Heart left ventricle (tissue), 16 donors: ENCODE data around the gene ERMAP. TPM values are rescaled to one million over a fixed set of nuclear protein-coding genes. Genes with fewer than 3 reads are reported as not detected.
"Not testable (repeated sequence)": the region's sequence is repeated elsewhere in the genome, so short reads cannot be mapped to it uniquely, and the experiment has no call there.

Experiments used
- ATAC-seq, 4 donors: fragments of 200-7000 bp; cut with Tn5 transposase; one replicate each; pipeline ENCODE4 v1.9.1; 2020 to 2022; ENCODE audit warnings: moderate library complexity in 4 of 4, mild to moderate bottlenecking in 3 of 4, moderate number of reproducible peaks in 1 of 4
- DNase-seq, 5 donors: peaks; one replicate each; pipeline ENCODE4 v3.0.0-alpha.2; 2020
- H3K27ac ChIP-seq, 12 donors: fragments of 200-600 bp; sonication (generic) in 4 of 12; one replicate each; pipeline versions ENCODE4 v1.5.0 to v1.8.0; 2016 to 2022; ENCODE audit warnings: mild to moderate bottlenecking in 2 of 12
- H3K27me3 ChIP-seq, 9 donors: fragments of 200-600 bp; sonication (generic) in 2 of 9; one replicate each; pipeline versions ENCODE4 v1.5.1 to v1.8.0; 2016 to 2022; ENCODE audit warnings: mild to moderate bottlenecking in 3 of 9
- H3K36me3 ChIP-seq, 9 donors: fragments of 200-600 bp; sonication (generic) in 2 of 9; one replicate each; pipeline versions ENCODE4 v1.5.0 to v1.8.0; 2018 to 2022; ENCODE audit warnings: mild to moderate bottlenecking in 2 of 9
- H3K4me1 ChIP-seq, 12 donors: fragments of 200-600 bp; sonication (generic) in 4 of 12; one replicate each; pipeline versions ENCODE4 v1.5.0 to v1.8.0; 2016 to 2022; ENCODE audit warnings: mild to moderate bottlenecking in 3 of 12
- H3K4me3 ChIP-seq, 12 donors: fragments of 200-600 bp; sonication (generic) in 4 of 12; one replicate each; pipeline versions ENCODE4 v1.5.0 to v1.8.0; 2017 to 2022; ENCODE audit warnings: mild to moderate bottlenecking in 9 of 12, moderate library complexity in 4 of 12
- H3K9me3 ChIP-seq, 12 donors: fragments of 200-600 bp; sonication (generic) in 4 of 12; one replicate each; pipeline versions ENCODE4 v1.5.0 to v1.8.0; 2016 to 2022; ENCODE audit warnings: mild to moderate bottlenecking in 1 of 12
- CTCF ChIP-seq, 12 donors: fragments of 200-600 bp; sonication (generic) in 4 of 12; IDR thresholded peaks; one replicate each; pipeline versions ENCODE4 v1.5.0 to v1.8.0; 2018 to 2022; ENCODE audit warnings: antibody characterized with exemption in 12 of 12, mild to moderate bottlenecking in 5 of 12
- POLR2A ChIP-seq, 2 donors: fragments of 450-650 bp; IDR thresholded peaks; one replicate each; pipeline ENCODE4 v1.6.1; 2017; ENCODE audit warnings: antibody characterized with exemption in 2 of 2, mild to moderate bottlenecking in 2 of 2, moderate library complexity in 2 of 2
- WGBS, 4 donors: extraction: QIAGEN DNeasy Blood & Tissue Kit in 2 of 4; methylation state at CpG; one replicate each; pipeline versions ENCODE4 v1.1.5 to v1.1.7; 2013 to 2018; 5-methylcytosine and 5-hydroxymethylcytosine counted together
- intact Hi-C, 10 donors: fragments of 100-400 bp; cut with DNase I; formaldehyde crosslinking; loops; one replicate each; pipeline versions ENCODE4 v1.11.1 to v1.14.2; 2022
- polyA plus RNA-seq, 2 donors: library from polyadenylated mRNA; stranded (reverse); fragments of 200-250 nt; gene quantifications; one replicate each; pipeline ENCODE4 v1.2.3, GENCODE V29; 2013
- total RNA-seq, 9 donors: library from RNA; depleted of rRNA in 2 of 9; stranded (reverse); fragments of >200 nt in 2 of 9; fragmentation: NEBNext Ultra II Directional in 3 of 9; extraction: Animal tissue kit (Norgen Biotek cat#: 25700) in 3 of 9; gene quantifications; one replicate each; pipeline versions ENCODE4 v1.1.0 to v1.2.4, GENCODE V29; 2016 to 2023
- donor health status: ischemic (EF 13 %, LVEDD 7.1; RV severe dilation, severe dysfunction).
- donor health status: healthy with polysubstance abuse.
- donor health status: DM: no; HTN: yes; CAD: no.
- donor health status: DM: no; HTN: no; CAD: no.
- donor health status: ischemic (EF 25% LVEDD 6.9; RV normal size, moderate dysfunction).
- donor health status: ischemic (EF 25% LVEDD 5.7; RV mildly dilated, moderate dysfunction).
- donor health status: healthy.
- donor health status: DM: yes; HTN: yes; CAD: no.
- donor health status: ischemic (EF 35%, LVEDD 5.7; RV mildly dilated, moderate dysfunction).
- donor health status: nonischemic (EF 11% LVEDD 7.7; RV severe dilation, severe dysfunction).
- donor health status: DM: yes; HTN: yes; CAD: no.
- donor health status: PGD.
- donor health status: ischemic (EF 29% LVEDD 5.4; RV normal size, mild dysfunction).
- donor health status: nonischemic (EF 23%, LVEDD 6.1; RV moderate dilation, normal function).

Gene ERMAP
- total and polyA plus RNA-seq, 11 donors: 2.2 to 8.2 (median 4.6) TPM

- 63 to 88% (median 76%) methylated on average over 4 of the region's 4 CpGs for WGBS, 4 donors
- no peaks in the 10 kb centered on the region for H3K4me1 ChIP-seq
- TF ChIP-seq CTCF (IDR thresholded peaks at IDR 0.05) (peak in 2 of 12 donors; percentile 9 to 13), POLR2A (IDR thresholded peaks at IDR 0.05) (no peak)
- peaks cover 0 to 10% (median 0%) of the 10 kb centered on the region in 9 donors for H3K27me3 ChIP-seq
- H3K9me3 ChIP-seq: peaks cover 0 to 8% (median 0%) of the 10 kb centered on the region in 12 donors
- DNase-seq: no peak
- intact Hi-C loops: no loop called here
- H3K27ac ChIP-seq: no peak overlapping the region
- no peak overlapping the region for H3K4me3 ChIP-seq
- no peak for ATAC-seq
- no peaks in the 10 kb centered on the region for H3K36me3 ChIP-seq
Measured at GRCh38 chr1:42860339-42861013, 43.6 kb downstream of the ERMAP start.

- H3K27me3 ChIP-seq: peaks cover 0 to 10% (median 0%) of the 10 kb centered on the region in 9 donors
- intact Hi-C loops: no loop called here
- no peaks in the 10 kb centered on the region for H3K36me3 ChIP-seq
- ATAC-seq: no peak
- peaks cover 0 to 8% (median 0%) of the 10 kb centered on the region in 12 donors for H3K9me3 ChIP-seq
- no peak for DNase-seq
- H3K4me3 ChIP-seq: no peak overlapping the region
- TF ChIP-seq POLR2A (IDR thresholded peaks at IDR 0.05): no peak
- no peak for TF ChIP-seq CTCF (IDR thresholded peaks at IDR 0.05)
- H3K27ac ChIP-seq: no peak overlapping the region
- H3K4me1 ChIP-seq: no peaks in the 10 kb centered on the region
Measured at GRCh38 chr1:42861014-42861399, 44.1 kb downstream of the ERMAP start.

GRCh38 chr1:42866549-42866948 is 49.6 kb downstream of the ERMAP start:
- 82 to 88% (median 85%) methylated on average over 5 of the region's 5 CpGs for WGBS, 4 donors
- intact Hi-C loops: no loop called here

GRCh38 chr1:42868466-42868865 is 51.5 kb downstream of the ERMAP start:
- 84 to 92% (median 90%) methylated on average over 3 to 4 of the region's 4 CpGs for WGBS, 4 donors
- H3K4me1 ChIP-seq, H3K36me3 ChIP-seq, H3K4me3 ChIP-seq, DNase-seq, intact Hi-C loops, ATAC-seq, H3K27me3 ChIP-seq, H3K27ac ChIP-seq: not testable (repeated sequence)
- H3K9me3 ChIP-seq: peaks cover 0 to 10% (median 2%) of the 10 kb centered on the region in 12 donors

More at GRCh38 chr1:42866549-42866948, 49.6 kb downstream of the ERMAP start:
- no peak for ATAC-seq
- no peaks in the 10 kb centered on the region for H3K36me3 ChIP-seq
- H3K4me3 ChIP-seq: no peak overlapping the region
- TF ChIP-seq POLR2A (IDR thresholded peaks at IDR 0.05) (no peak), CTCF (IDR thresholded peaks at IDR 0.05) (no peak)
- H3K27ac ChIP-seq: no peak overlapping the region
- no peak for DNase-seq
- no peaks in the 10 kb centered on the region for H3K4me1 ChIP-seq
- peaks cover 0 to 10% (median 0%) of the 10 kb centered on the region in 9 donors for H3K27me3 ChIP-seq
- no peaks in the 10 kb centered on the region for H3K9me3 ChIP-seq

- H3K27ac ChIP-seq, DNase-seq, ATAC-seq, H3K4me1 ChIP-seq, H3K36me3 ChIP-seq, H3K27me3 ChIP-seq, intact Hi-C loops, H3K4me3 ChIP-seq: not testable (repeated sequence)
- WGBS, 4 donors: 63 to 76% (median 70%) methylated on average over 2 of the region's 2 CpGs
- peaks cover 0 to 16% (median 2%) of the 10 kb centered on the region in 12 donors for H3K9me3 ChIP-seq
Measured at GRCh38 chr1:42869254-42869653, 52.3 kb downstream of the ERMAP start.

GRCh38 chr1:42869751-42870150 is 52.8 kb downstream of the ERMAP start:
- intact Hi-C loops, DNase-seq, H3K27ac ChIP-seq, ATAC-seq, H3K36me3 ChIP-seq, H3K4me3 ChIP-seq, H3K27me3 ChIP-seq, H3K4me1 ChIP-seq: not testable (repeated sequence)
- H3K9me3 ChIP-seq: peaks cover 0 to 16% (median 2%) of the 10 kb centered on the region in 12 donors
- 71 to 83% (median 74%) methylated on average over 2 of the region's 2 CpGs for WGBS, 4 donors

GRCh38 chr1:42873108-42873507 is 56.2 kb downstream of the ERMAP start:
- intact Hi-C loops, H3K4me3 ChIP-seq, DNase-seq, H3K27me3 ChIP-seq, ATAC-seq, H3K36me3 ChIP-seq, H3K4me1 ChIP-seq, H3K27ac ChIP-seq: not testable (repeated sequence)
- H3K9me3 ChIP-seq: peaks cover 0 to 16% (median 2%) of the 10 kb centered on the region in 12 donors
